GM12874 (cell line): Measurements from ENCODE around the gene SPEG.

Experiments
- TF ChIP-seq, protein P1 (sequence below): IDR thresholded peaks from 2 replicates; pipeline ENCODE4 v1.5.1; 2011; ENCODE audit warnings: low read depth, mild to moderate bottlenecking, control low read depth, low read length, moderate library complexity; ENCODE audit not compliant: insufficient read depth

SPEG gene

GRCh38 chr2:219462349-219462748 is 27.7 kb downstream of the SPEG start:
- TF ChIP-seq, protein P1, sequence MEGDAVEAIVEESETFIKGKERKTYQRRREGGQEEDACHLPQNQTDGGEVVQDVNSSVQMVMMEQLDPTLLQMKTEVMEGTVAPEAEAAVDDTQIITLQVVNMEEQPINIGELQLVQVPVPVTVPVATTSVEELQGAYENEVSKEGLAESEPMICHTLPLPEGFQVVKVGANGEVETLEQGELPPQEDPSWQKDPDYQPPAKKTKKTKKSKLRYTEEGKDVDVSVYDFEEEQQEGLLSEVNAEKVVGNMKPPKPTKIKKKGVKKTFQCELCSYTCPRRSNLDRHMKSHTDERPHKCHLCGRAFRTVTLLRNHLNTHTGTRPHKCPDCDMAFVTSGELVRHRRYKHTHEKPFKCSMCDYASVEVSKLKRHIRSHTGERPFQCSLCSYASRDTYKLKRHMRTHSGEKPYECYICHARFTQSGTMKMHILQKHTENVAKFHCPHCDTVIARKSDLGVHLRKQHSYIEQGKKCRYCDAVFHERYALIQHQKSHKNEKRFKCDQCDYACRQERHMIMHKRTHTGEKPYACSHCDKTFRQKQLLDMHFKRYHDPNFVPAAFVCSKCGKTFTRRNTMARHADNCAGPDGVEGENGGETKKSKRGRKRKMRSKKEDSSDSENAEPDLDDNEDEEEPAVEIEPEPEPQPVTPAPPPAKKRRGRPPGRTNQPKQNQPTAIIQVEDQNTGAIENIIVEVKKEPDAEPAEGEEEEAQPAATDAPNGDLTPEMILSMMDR, result no peak

DNA sequence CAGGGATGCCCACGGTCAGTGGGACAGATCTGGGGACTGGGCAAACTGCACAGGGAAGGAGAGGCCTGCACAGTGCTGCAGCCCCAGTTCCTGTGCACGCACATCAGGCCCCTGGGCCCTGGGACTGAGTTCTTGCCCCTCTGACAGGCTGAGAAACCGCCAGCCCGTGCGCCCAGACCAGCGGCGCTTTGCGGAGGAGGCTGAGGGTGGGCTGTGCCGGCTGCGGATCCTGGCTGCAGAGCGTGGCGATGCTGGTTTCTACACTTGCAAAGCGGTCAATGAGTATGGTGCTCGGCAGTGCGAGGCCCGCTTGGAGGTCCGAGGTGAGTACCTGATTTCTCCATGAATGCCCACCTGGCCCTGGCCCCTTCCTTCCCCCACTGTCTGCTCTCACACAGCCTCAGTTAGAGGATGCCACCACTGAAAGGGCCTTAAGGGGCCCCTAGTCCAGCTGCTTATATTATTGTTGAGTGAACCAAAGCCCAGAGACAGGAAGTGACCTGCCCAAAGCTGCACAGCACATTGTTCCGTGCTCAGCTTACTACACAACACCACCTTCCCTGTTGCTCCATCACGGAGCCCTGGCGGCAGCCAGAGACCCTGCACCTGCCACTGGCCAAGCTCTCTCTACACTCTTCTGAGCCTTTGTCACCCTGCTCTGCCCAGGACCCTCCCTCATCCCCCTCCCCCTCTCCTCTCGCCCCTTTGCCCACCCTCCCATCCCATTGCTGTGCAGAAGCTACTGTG is 29.8 kb downstream of the SPEG start:
- TF ChIP-seq, protein P1, result no peak

DNA sequence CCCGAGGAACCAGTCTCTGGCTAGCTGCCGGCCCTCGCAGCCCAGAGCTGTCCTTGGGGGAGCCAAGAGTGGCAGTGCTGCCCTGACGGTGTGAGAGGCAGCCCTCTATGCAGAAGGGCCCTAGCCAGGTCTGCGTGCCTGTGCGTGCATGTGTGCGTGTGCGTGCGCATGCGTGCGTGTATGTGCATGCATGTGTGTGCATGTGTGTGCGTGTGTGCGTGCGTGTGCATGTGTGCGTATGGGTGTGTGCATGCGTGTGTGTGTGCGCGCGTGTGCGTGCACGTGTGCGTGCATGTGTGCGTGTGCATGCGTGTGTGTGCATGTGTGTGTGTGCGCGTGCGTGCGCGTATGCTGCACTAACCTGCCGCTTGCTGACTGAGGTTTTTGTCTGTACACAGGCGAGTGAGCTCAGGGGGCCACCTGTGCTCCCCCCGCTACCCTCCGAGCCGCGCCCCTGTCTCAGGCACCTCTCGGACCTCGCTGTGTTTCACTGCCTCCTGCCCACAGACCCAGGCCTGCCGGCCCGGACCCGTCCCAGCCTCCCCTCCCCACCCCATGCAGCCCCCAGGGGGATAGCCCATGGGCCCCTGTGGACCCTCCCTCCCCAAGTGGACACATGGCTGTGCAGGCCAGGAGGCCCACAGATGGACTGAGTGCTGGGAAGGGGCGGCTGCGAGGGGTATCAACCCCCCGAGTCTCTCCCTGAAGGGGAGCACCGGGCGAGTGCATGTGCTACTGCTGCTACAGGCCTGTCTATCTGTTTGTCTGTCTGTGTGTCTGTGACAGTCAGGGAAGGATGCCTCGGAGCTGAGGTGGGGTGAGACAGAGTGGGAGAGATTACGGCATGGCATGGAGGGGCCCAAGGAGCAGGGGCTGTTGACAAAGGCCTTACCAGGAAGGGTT is 31.3 kb downstream of the SPEG start:
- TF ChIP-seq, protein P1, result no peak

DNA sequence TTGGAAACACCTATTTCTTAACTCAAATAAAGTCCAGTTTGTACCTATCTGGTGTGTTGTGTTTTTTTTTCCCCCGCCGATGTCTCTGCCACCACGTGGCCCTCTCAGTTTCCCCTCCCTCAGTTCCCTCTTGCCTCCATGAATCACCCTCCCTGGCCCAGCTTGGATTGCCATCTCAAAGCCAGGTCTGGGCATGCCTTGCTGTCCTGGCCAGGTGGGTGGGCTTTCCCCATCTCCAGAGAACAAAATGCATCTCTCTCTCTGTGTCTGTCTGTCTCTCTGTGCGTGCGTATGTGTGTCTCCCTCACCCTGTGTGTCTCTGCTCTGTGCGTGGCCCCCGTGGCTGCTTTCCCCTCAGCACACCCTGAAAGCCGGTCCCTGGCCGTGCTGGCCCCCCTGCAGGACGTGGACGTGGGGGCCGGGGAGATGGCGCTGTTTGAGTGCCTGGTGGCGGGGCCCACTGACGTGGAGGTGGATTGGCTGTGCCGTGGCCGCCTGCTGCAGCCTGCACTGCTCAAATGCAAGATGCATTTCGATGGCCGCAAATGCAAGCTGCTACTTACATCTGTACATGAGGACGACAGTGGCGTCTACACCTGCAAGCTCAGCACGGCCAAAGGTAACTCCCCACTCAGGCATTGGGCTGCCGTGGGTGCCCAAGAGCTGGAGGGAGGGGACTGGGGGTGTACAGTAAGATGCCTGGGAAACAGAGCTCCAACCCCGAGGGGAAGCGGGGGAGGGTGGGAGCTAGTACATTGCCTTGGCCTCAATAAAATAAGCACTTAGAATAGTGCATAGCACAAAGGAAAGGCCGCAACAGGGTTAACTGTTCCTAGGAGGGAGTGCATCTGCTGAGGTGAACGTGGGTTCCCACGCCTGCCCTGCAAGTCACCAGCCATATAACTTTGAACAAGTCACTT is 32.4 kb downstream of the SPEG start:
- TF ChIP-seq, protein P1, result no peak

DNA sequence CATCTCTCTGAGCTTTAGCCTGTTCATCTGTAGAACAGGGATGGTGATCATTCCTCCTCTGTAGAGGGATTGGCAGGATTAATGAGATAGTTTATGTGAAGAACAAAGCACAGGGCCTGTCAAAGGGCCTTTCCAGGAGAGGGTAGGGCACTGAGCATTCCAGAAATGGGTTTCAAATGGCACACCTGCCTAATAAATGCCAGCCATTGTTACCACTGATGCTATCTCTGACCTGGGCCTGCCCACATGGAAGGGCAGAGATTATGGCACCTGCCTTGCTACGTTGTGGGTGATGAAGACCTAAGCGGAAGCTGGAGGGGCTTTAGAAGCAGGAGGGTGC is 33.1 kb downstream of the SPEG start:
- TF ChIP-seq, protein P1, result no peak

DNA sequence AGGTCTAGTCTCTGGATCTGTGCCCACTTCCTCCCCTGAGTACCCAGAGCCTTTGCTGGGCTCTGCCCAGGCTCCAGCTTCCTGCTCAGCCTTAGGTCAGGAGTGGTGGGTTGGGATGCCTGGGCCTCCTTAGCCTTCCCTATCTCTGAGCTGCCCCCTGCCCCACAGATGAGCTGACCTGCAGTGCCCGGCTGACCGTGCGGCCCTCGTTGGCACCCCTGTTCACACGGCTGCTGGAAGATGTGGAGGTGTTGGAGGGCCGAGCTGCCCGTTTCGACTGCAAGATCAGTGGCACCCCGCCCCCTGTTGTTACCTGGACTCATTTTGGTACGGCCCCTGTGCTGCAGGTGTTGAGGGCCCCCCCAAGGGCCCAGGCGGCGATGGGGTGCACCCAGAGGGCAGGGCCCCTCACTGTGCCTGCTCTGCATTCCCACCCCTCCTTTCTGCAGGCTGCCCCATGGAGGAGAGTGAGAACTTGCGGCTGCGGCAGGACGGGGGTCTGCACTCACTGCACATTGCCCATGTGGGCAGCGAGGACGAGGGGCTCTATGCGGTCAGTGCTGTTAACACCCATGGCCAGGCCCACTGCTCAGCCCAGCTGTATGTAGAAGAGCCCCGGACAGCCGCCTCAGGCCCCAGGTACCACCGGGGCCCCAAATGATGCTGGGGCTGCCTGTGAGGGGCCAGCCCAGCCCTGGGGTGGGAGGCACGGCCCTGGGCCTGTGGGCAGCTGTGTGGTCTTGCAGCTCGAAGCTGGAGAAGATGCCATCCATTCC is 34.0 kb downstream of the SPEG start:
- TF ChIP-seq, protein P1, result no peak
